Measurements from ENCODE around the gene SGCE. TPM values are rescaled to one million over a fixed set of nuclear protein-coding genes. Genes with fewer than 3 reads are reported as not detected.

Gene SGCE
- total RNA-seq, 1 donor from 2014 or later: 169 TPM

DNA sequence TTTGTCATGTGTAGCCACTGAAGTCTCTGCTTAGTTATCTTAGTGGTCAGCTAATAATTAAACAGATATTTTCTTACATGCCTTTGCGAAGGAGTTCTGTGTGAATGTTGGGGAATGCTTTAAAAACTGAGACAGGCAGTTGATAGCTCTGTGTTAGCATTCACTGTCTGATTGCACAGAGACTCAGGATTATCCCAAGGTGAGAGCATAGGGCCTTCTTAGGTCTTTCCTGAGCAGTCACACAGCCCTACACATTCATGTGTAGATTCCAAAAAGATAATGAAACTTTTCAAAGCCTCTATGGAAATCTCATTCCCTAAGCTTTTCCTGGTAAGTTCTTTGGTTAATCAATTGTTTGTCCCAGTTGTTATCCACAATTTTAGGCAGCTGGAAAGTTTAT, 78.6 kb downstream of the SGCE start:
- Histone ChIP-seq H3K9me3 (ENCODE audit: low read depth) (peaks cover 13% of the 10 kb centered on the region), H3K27ac (peak overlapping the region; percentile 16), H3K36me3 (no peaks in the 10 kb centered on the region), H3K27me3 (no peaks in the 10 kb centered on the region), H4K20me1 (ENCODE audit: low read depth) (no peaks in the 10 kb centered on the region), H3K4me1 (peaks cover 6% of the 10 kb centered on the region), H2AFZ (replicated peaks) (no peak overlapping the region), H3F3A (ENCODE audit: low read depth) (no peaks in the 10 kb centered on the region), H3K4me3 (no peak overlapping the region), H3K4me2 (no peak overlapping the region), H3K79me2 (ENCODE audit: low read depth) (no peaks in the 10 kb centered on the region), H3K9ac (no peak overlapping the region)
- DNase-seq (ENCODE audit: low spot score): no peak
- Mint-ChIP-seq H3K27ac (no peak overlapping the region), H3K4me3 (no peak overlapping the region), H3K9me3 (peaks cover 37% of the 10 kb centered on the region), H3K36me3 (peaks cover 28% of the 10 kb centered on the region), H3K4me1 (no peaks in the 10 kb centered on the region), H3K27me3 (ENCODE audit: insufficient read depth, low read depth) (peaks cover 6% of the 10 kb centered on the region)
- TF ChIP-seq, protein P1, sequence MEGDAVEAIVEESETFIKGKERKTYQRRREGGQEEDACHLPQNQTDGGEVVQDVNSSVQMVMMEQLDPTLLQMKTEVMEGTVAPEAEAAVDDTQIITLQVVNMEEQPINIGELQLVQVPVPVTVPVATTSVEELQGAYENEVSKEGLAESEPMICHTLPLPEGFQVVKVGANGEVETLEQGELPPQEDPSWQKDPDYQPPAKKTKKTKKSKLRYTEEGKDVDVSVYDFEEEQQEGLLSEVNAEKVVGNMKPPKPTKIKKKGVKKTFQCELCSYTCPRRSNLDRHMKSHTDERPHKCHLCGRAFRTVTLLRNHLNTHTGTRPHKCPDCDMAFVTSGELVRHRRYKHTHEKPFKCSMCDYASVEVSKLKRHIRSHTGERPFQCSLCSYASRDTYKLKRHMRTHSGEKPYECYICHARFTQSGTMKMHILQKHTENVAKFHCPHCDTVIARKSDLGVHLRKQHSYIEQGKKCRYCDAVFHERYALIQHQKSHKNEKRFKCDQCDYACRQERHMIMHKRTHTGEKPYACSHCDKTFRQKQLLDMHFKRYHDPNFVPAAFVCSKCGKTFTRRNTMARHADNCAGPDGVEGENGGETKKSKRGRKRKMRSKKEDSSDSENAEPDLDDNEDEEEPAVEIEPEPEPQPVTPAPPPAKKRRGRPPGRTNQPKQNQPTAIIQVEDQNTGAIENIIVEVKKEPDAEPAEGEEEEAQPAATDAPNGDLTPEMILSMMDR (IDR thresholded peaks at IDR 0.05): no peak
- TF ChIP-seq EZH2 (IDR thresholded peaks at IDR 0.05) (no peak), EZH2phosphoT487 (IDR thresholded peaks at IDR 0.05) (no peak)

GRCh38 chr7:94576316-94576715, 79.6 kb downstream of the SGCE start:
- Mint-ChIP-seq H3K4me3 (no peak overlapping the region), H3K27ac (no peak overlapping the region), H3K36me3 (peaks cover 29% of the 10 kb centered on the region), H3K9me3 (peaks cover 42% of the 10 kb centered on the region), H3K27me3 (ENCODE audit: insufficient read depth, low read depth) (peaks cover 2% of the 10 kb centered on the region), H3K4me1 (no peaks in the 10 kb centered on the region)
- no peak overlapping the region for H3K4me3 ChIP-seq
- H3K79me2 ChIP-seq (ENCODE audit: low read depth): no peaks in the 10 kb centered on the region
- H2AFZ ChIP-seq (replicated peaks): no peak overlapping the region
- no peaks in the 10 kb centered on the region for H4K20me1 ChIP-seq (ENCODE audit: low read depth)
- TF ChIP-seq, protein P1 (IDR thresholded peaks at IDR 0.05): no peak
- no peak for TF ChIP-seq EZH2phosphoT487 (IDR thresholded peaks at IDR 0.05)
- TF ChIP-seq EZH2 (IDR thresholded peaks at IDR 0.05): no peak
- no peak for DNase-seq (ENCODE audit: low spot score)
- H3K9ac ChIP-seq: no peak overlapping the region
- H3K27me3 ChIP-seq: no peaks in the 10 kb centered on the region
- H3K36me3 ChIP-seq: no peaks in the 10 kb centered on the region
- no peak overlapping the region for H3K4me2 ChIP-seq
- no peak overlapping the region for H3K27ac ChIP-seq
- H3F3A ChIP-seq (ENCODE audit: low read depth): no peaks in the 10 kb centered on the region
- peaks cover 6% of the 10 kb centered on the region for H3K4me1 ChIP-seq
- H3K9me3 ChIP-seq (ENCODE audit: low read depth): peaks cover 13% of the 10 kb centered on the region

GRCh38 chr7:94575646-94576045, 80.3 kb downstream of the SGCE start:
- DNase-seq (ENCODE audit: low spot score): no peak
- Histone ChIP-seq H3K9me3 (ENCODE audit: low read depth) (peaks cover 13% of the 10 kb centered on the region), H3K4me1 (peaks cover 6% of the 10 kb centered on the region), H3K4me3 (no peak overlapping the region), H3F3A (ENCODE audit: low read depth) (no peaks in the 10 kb centered on the region), H3K9ac (no peak overlapping the region), H3K27me3 (no peaks in the 10 kb centered on the region), H3K79me2 (ENCODE audit: low read depth) (no peaks in the 10 kb centered on the region), H3K4me2 (no peak overlapping the region), H4K20me1 (ENCODE audit: low read depth) (no peaks in the 10 kb centered on the region), H3K27ac (no peak overlapping the region), H2AFZ (replicated peaks) (no peak overlapping the region), H3K36me3 (no peaks in the 10 kb centered on the region)
- peaks cover 46% of the 10 kb centered on the region for H3K9me3 Mint-ChIP-seq
- no peaks in the 10 kb centered on the region for H3K27me3 Mint-ChIP-seq (ENCODE audit: insufficient read depth, low read depth)
- peaks cover 26% of the 10 kb centered on the region for H3K36me3 Mint-ChIP-seq
- H3K4me3 Mint-ChIP-seq: no peak overlapping the region
- no peaks in the 10 kb centered on the region for H3K4me1 Mint-ChIP-seq
- no peak overlapping the region for H3K27ac Mint-ChIP-seq
- TF ChIP-seq, protein P1 (IDR thresholded peaks at IDR 0.05): no peak
- no peak for TF ChIP-seq EZH2phosphoT487 (IDR thresholded peaks at IDR 0.05)
- TF ChIP-seq EZH2 (IDR thresholded peaks at IDR 0.05): no peak

Measured in neural progenitor cell (in vitro differentiated cells).